Adrenal gland (tissue), 12 donors: ENCODE measurements around the gene BTBD1. TPM values are rescaled to one million over a fixed set of nuclear protein-coding genes. Genes with fewer than 3 reads are reported as not detected.
"Not testable (repeated sequence)": the region's sequence is repeated elsewhere in the genome, so short reads cannot be mapped to it uniquely, and the experiment has no call there.

Experiments used
- DNase-seq, 7 donors: peaks; one replicate each; pipeline ENCODE4 v3.0.0-alpha.2; 2019 to 2020
- H3K27ac ChIP-seq, 5 donors: fragments of 200-600 bp; sonication (generic) in 4 of 5; 1 replicate in 3 of 5; 2 replicates in 2 of 5; pipeline versions ENCODE4 v1.5.1 to v1.8.0; 2016 to 2020; ENCODE audit warnings: mild to moderate bottlenecking in 1 of 5
- H3K27me3 ChIP-seq: fragments of 200-600 bp; 2 replicates; pipeline ENCODE4 v1.8.0; 2021
- H3K36me3 ChIP-seq, 2 donors: fragments of 200-600 bp; replicated peaks in 1 of 2; 1 replicate in 1 of 2; 2 replicates in 1 of 2; pipeline versions ENCODE4 v1.5.1 to v1.8.0; 2018 to 2022
- H3K4me1 ChIP-seq, 2 donors: fragments of 200-600 bp; replicated peaks in 1 of 2; 1 replicate in 1 of 2; 2 replicates in 1 of 2; pipeline versions ENCODE4 v1.5.1 to v1.8.0; 2018 to 2021
- H3K4me3 ChIP-seq, 4 donors: fragments of 200-600 bp; sonication (generic) in 3 of 4; one replicate each; pipeline ENCODE4 v1.5.1; 2016 to 2018
- H3K9me3 ChIP-seq, 3 donors: fragments of 200-600 bp; sonication (generic) in 1 of 3; replicated peaks in 1 of 3; 1 replicate in 2 of 3; 2 replicates in 1 of 3; pipeline versions ENCODE4 v1.5.1 to v1.8.0; 2016 to 2021
- POLR2A ChIP-seq, 2 donors: fragments of 450-650 bp; IDR thresholded peaks; one replicate each; pipeline ENCODE4 v1.6.1; 2017; ENCODE audit warnings: antibody characterized with exemption in 2 of 2, mild to moderate bottlenecking in 2 of 2, moderate library complexity in 1 of 2
- WGBS, 4 donors: extraction: QIAGEN DNeasy Blood & Tissue Kit in 2 of 4; methylation state at CpG; one replicate each; pipeline versions ENCODE4 v1.1.5 to v1.1.7; 2013 to 2017; 5-methylcytosine and 5-hydroxymethylcytosine counted together
- intact Hi-C, 2 donors: fragments of 100-400 bp; cut with DNase I; formaldehyde crosslinking; loops; one replicate each; pipeline versions ENCODE4 v1.14.1 to v1.15.0; 2022 to 2023
- polyA plus RNA-seq, 3 donors: library from polyadenylated mRNA; stranded (reverse); fragments of 200-250 nt in 2 of 3; fragments of 350-450 nt in 1 of 3; fragmentation: Illumina TruSeq in 1 of 3; extraction: RNeasy Lipid Tissue Mini Kit (QIAGEN cat#74804) in 1 of 3; gene quantifications; one replicate each; pipeline ENCODE4 v1.2.3, GENCODE V29; 2013 to 2014
- total RNA-seq, 9 donors: library from RNA; depleted of rRNA in 4 of 9; stranded (reverse); fragments of >200 nt in 4 of 9; fragments of 120-200 nt in 1 of 9; fragmentation: NEBNext Ultra II Directional in 1 of 9; extraction: Animal tissue kit (Norgen Biotek cat#: 25700) in 1 of 9; gene quantifications; one replicate each; pipeline versions ENCODE4 v1.1.0 to v1.2.4, GENCODE V29; 2013 to 2023
- TF ChIP-seq, protein P1 (sequence below), 6 experiments: fragments of 450-650 bp in 4 of 6; fragments of 200-600 bp in 2 of 6; sonication (generic) in 1 of 6; IDR thresholded peaks; 1 replicate in 5 of 6; 2 replicates in 1 of 6; pipeline versions ENCODE4 v1.5.1 to v1.8.0; 2016 to 2021; ENCODE audit warnings: antibody characterized with exemption in 6 of 6, mild to moderate bottlenecking in 2 of 6, moderate library complexity in 1 of 6
- donor health status: healthy with polysubstance abuse.
- donor health status: Bipolar disorder and iron deficiency.
- donor health status: DM: yes; HTN: yes; CAD: no.
- donor health status: DM: no; HTN: no; CAD: no.
- donor health status: DM: no; HTN: no; CAD: no.
- donor health status: DM: yes; HTN: yes; CAD: no.

The BTBD1 gene
- total and polyA plus RNA-seq, 12 donors = 7.2 to 72.6 (median 49.7) TPM

DNA sequence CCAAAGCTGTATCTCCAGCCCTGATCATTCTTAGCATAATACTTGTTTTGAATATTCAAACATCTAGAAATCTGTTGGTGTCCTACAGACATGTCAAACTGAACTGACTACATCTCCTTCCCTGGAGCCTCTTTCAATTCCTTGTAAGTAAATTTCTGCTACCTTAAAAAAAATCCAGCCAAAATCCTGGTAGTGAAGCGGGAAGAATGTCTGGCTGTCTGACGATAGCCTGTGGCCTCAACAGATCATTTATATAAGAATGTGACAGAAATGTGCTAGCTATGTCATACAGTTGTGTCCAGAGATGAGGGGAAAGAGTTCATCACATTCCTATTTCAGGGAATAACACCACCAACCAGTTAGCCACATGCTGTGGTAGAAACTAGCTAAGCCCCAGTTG lies 21.8 kb upstream of the BTBD1 start:
- Histone ChIP-seq H3K4me3 (no peak overlapping the region), H3K27me3 (no peaks in the 10 kb centered on the region), H3K4me1 (no peaks in the 10 kb centered on the region), H3K9me3 (no peaks in the 10 kb centered on the region), H3K27ac (no peak overlapping the region), H3K36me3 (no peaks in the 10 kb centered on the region)
- intact Hi-C loops = no loop called here
- WGBS, 4 donors = 81 to 85% (median 85%) methylated on average over 2 of the region's 2 CpGs
- TF ChIP-seq POLR2A (IDR thresholded peaks at IDR 0.05) = no peak
- no peak for DNase-seq

DNA sequence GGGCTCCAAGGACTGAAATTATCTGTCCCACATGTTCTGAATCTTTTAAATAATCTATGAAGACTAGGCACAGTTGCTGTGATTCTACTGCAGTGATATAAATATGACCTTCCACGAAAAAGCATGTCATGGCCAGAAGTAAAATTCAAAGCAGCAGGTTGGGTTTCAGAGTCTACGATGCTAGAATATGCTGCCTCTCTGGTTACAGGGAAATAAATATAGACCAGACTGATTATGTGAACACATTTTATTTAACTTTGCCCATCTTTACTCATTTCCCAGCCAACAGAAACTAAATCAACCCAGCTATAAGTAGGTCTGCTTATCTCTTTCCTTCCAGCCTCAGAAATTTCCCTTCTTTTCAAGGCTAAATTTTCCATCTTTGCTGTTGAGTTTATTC lies 20.5 kb upstream of the BTBD1 start:
- Histone ChIP-seq H3K9me3 (no peaks in the 10 kb centered on the region), H3K4me3 (no peak overlapping the region), H3K27ac (no peak overlapping the region), H3K4me1 (no peaks in the 10 kb centered on the region), H3K27me3 (no peaks in the 10 kb centered on the region), H3K36me3 (no peaks in the 10 kb centered on the region)
- WGBS, 4 donors = 36 to 50% (median 46%) methylated on average over 2 of the region's 2 CpGs
- intact Hi-C loops = no loop called here
- no peak for DNase-seq
- no peak for TF ChIP-seq POLR2A (IDR thresholded peaks at IDR 0.05)
- TF ChIP-seq, protein P1, sequence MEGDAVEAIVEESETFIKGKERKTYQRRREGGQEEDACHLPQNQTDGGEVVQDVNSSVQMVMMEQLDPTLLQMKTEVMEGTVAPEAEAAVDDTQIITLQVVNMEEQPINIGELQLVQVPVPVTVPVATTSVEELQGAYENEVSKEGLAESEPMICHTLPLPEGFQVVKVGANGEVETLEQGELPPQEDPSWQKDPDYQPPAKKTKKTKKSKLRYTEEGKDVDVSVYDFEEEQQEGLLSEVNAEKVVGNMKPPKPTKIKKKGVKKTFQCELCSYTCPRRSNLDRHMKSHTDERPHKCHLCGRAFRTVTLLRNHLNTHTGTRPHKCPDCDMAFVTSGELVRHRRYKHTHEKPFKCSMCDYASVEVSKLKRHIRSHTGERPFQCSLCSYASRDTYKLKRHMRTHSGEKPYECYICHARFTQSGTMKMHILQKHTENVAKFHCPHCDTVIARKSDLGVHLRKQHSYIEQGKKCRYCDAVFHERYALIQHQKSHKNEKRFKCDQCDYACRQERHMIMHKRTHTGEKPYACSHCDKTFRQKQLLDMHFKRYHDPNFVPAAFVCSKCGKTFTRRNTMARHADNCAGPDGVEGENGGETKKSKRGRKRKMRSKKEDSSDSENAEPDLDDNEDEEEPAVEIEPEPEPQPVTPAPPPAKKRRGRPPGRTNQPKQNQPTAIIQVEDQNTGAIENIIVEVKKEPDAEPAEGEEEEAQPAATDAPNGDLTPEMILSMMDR (IDR thresholded peaks at IDR 0.05) = no peak

DNA sequence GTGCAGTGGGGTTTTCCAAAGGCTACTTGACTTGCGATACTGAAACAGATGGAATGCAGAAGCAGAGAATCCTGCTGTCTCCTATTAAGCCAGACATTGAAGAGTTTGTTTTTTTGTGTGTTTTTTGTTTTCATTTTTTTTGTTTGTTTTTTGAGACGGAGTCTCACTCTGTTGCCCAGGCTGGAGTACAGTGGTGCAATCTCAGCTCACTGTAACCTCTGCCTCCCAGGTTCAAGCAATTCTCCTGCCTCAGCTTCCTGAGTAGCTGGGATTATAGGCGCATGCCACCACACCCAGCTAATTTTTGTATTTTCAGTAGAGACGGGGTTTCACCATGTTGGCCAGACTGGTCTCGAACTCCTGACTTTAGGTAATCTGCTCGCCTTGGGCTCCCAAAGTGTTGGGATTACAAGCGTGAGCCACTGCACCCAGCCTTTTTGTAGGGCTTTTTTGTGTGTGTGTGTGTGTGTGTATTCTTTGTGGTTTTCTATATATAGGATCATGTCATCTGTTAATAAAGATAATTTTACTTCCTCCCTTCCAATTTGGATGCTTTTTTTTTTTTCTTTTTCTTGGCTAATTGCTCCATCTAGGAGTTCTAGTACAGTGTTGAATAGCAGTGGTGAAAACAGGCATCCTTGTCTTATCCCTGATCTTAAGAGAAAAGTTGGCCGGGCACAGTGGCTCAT lies 19.0 kb upstream of the BTBD1 start:
- H3K4me1 ChIP-seq, DNase-seq, H3K36me3 ChIP-seq, H3K4me3 ChIP-seq, H3K27ac ChIP-seq, H3K9me3 ChIP-seq, intact Hi-C loops, H3K27me3 ChIP-seq: not testable (repeated sequence)
- WGBS, 4 donors = 88 to 95% (median 93%) methylated on average over 8 of the region's 8 CpGs

DNA sequence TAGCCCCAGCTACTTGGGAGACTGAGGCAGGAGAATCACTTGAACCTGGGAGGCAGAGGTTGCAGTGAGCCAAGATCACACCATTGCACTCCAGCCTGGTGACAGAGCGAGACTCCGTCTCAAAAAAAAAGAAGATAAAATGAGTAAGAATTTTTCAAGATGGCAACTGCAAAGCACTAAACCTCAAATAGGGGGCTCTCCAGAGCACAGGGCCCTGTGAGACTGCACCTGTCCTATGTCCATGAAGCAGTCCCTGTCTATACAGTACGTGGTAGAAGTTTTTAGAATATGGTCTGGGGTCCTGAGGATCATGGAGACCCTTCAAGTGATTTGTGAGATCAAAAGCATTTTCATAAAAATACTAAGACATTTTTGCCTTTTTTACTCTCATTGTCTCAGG lies 18.4 kb upstream of the BTBD1 start:
- H3K4me3 ChIP-seq, DNase-seq, intact Hi-C loops, H3K36me3 ChIP-seq, H3K4me1 ChIP-seq, H3K27ac ChIP-seq, H3K27me3 ChIP-seq, H3K9me3 ChIP-seq: not testable (repeated sequence)
- 87 to 98% (median 89%) methylated on average over 3 of the region's 3 CpGs for WGBS, 4 donors

DNA sequence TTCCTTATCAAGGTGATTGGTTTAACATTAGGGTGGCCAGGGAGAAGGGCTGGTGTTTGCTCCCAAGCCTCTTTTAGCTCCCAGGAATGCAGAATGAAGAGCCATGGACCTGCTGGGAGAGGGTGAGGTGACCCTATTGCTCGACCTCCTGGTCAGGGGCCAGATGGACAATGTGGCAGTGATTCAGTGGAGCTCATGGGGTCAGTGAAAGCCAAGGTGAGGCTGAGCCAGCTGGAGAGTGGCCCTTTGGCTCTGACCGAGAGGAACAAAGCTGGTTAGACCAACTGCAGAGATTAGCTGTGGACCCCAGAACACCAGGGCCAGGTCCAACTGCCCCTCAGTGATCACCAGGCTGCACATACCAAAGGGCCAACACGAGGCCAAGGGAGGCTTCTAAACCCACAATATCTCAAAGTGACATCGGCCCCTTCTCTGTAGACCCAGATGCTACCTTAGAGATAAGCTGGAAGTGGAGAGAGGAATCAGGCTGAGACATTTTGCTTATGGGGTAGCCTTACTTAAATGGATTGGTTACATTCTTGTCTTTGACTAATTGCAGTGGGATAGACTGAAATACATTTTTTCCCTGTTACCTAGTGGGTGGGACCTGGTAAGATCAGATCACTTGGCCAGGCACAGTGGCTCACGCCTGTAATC lies 15.8 kb upstream of the BTBD1 start:
- intact Hi-C loops = no loop called here
- Histone ChIP-seq H3K4me1 (no peaks in the 10 kb centered on the region), H3K27me3 (no peaks in the 10 kb centered on the region), H3K36me3 (no peaks in the 10 kb centered on the region), H3K27ac (no peak overlapping the region), H3K4me3 (no peak overlapping the region), H3K9me3 (no peaks in the 10 kb centered on the region)
- 62 to 91% (median 73%) methylated on average over 3 to 5 of the region's 5 CpGs for WGBS, 4 donors
- DNase-seq = no peak
- TF ChIP-seq POLR2A (IDR thresholded peaks at IDR 0.05) = no peak

DNA sequence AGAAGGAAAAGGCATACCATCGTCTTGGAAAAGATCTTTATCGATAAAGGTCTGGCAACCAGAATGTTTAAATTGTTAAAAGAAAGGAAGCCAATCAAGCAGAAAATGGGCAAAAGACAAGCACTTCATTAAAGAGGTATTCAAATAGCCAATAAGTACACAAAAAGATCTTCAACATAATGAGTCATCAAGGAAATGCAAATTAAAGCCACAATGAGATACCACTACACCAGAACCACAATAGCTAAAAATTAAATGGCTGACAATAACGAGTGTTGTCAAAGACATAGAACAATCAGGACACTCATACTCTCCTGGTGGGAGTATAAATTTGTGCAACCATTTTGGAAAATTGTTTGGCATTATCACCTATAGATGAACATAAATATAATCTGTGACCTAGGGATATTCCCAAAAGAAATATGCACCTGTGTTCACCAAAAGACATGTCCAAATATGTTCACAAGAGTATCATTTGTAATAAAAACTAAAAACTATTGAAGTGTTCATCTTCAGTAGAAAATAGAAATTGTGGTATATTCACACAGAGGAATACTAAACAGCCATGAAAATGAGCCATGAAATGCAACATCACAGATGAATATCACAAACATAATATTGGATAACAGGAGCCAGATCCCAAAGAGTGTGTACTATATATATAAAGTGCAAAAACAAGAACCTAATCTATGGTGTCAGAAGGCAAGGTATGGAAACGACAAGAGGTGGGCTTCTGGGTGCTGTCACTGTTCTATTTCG lies 14.4 kb upstream of the BTBD1 start:
- Histone ChIP-seq H3K4me1 (no peaks in the 10 kb centered on the region), H3K27me3 (no peaks in the 10 kb centered on the region), H3K9me3 (no peaks in the 10 kb centered on the region), H3K36me3 (no peaks in the 10 kb centered on the region), H3K4me3 (no peak overlapping the region), H3K27ac (no peak overlapping the region)
- intact Hi-C loops = no loop called here
- 78 to 84% (median 81%) methylated on average over 5 of the region's 5 CpGs for WGBS, 4 donors
- TF ChIP-seq, protein P1 (IDR thresholded peaks at IDR 0.05) = no peak
- no peak for TF ChIP-seq POLR2A (IDR thresholded peaks at IDR 0.05)
- no peak for DNase-seq
